Stimulated activated CD8-positive, alpha-beta memory T cell treated with anti-CD3 and anti-CD28 coated beads, Interleukin-15, amount 100 ng/mL, for 48 hours (primary cell): Measurements from ENCODE around the gene CCDC9B.

Experiments
- DNase-seq, 2 donors: peaks; one replicate each; pipeline ENCODE4 v3.0.0-alpha.2; 2020; ENCODE audit warnings: low read depth in 2 of 2

CCDC9B gene

GRCh38 chr15:40293006-40293405, 47.7 kb downstream of the CCDC9B start:
- no peak for DNase-seq

- DNase-seq: no peak
These were observed 48.5 kb downstream of the CCDC9B start for GRCh38 chr15:40292246-40292645.

GRCh38 chr15:40290918-40291574, 49.7 kb downstream of the CCDC9B start:
- DNase-seq: no peak

- no peak for DNase-seq
These were observed 50.2 kb downstream of the CCDC9B start for GRCh38 chr15:40290545-40290917.

GRCh38 chr15:40289140-40289775, 51.5 kb downstream of the CCDC9B start:
- no peak for DNase-seq

- no peak for DNase-seq
These were observed 52.8 kb downstream of the CCDC9B start for GRCh38 chr15:40287968-40288367.

GRCh38 chr15:40287505-40287904, 53.2 kb downstream of the CCDC9B start:
- no peak for DNase-seq

- no peak for DNase-seq
These were observed 53.9 kb downstream of the CCDC9B start for GRCh38 chr15:40286794-40287193.

GRCh38 chr15:40286061-40286532, 54.6 kb downstream of the CCDC9B start:
- DNase-seq: no peak

GRCh38 chr15:40285554-40286011, 55.2 kb downstream of the CCDC9B start:
- DNase-seq: no peak

GRCh38 chr15:40285151-40285550, 55.6 kb downstream of the CCDC9B start:
- no peak for DNase-seq

GRCh38 chr15:40283615-40284300, 57.0 kb downstream of the CCDC9B start:
- DNase-seq: no peak

- peak in 1 of 2 donors; percentile 24 for DNase-seq
These were observed 57.7 kb downstream of the CCDC9B start, which contains the start of gene ANKRD63 for GRCh38 chr15:40282869-40283614. TSS of gene ANKRD63 (minus strand) at chr15:40283064. CDS start at chr15:40282586, 478 bp downstream.

- DNase-seq: peak; percentile 18 to 31
These were observed 58.4 kb downstream of the CCDC9B start for GRCh38 chr15:40282147-40282868.

GRCh38 chr15:40281801-40282146, 59.0 kb downstream of the CCDC9B start:
- no peak for DNase-seq
